Mesenchymal stem cell (in vitro differentiated cells and primary cell): ENCODE measurements around the gene PLXNB3. TPM values are rescaled to one million over a fixed set of nuclear protein-coding genes. Genes with fewer than 3 reads are reported as not detected.

Experiments used
- DNase-seq: peaks from one replicate; pipeline ENCODE4 v3.0.0-alpha.2; 2013
- H2AFZ ChIP-seq: one replicate; pipeline ENCODE4 v1.6.1; 2013; ENCODE audit warnings: low read depth, mild to moderate bottlenecking, control low read depth, inconsistent platforms, low read length, moderate library complexity
- H2AK5ac ChIP-seq: 2 replicates; pipeline ENCODE4 v1.6.1; 2013; ENCODE audit warnings: low read length, moderate library complexity, mild to moderate bottlenecking, inconsistent platforms; ENCODE audit not compliant: severe bottlenecking
- H2BK120ac ChIP-seq: one replicate; pipeline ENCODE4 v1.6.1; 2013; ENCODE audit warnings: low read depth, mild to moderate bottlenecking, inconsistent platforms, low read length, moderate library complexity
- H2BK12ac ChIP-seq, 2 experiments: one replicate each; pipeline ENCODE4 v1.6.1; 2013; ENCODE audit warnings: inconsistent platforms in 2 of 2, low read length in 2 of 2, mild to moderate bottlenecking in 2 of 2, moderate library complexity in 2 of 2, control low read depth in 1 of 2
- H2BK15ac ChIP-seq: one replicate; pipeline ENCODE4 v1.6.1; 2013; ENCODE audit warnings: mild to moderate bottlenecking, low read depth, inconsistent platforms; ENCODE audit not compliant: poor library complexity, severe bottlenecking
- H2BK5ac ChIP-seq: 2 replicates; pipeline ENCODE4 v1.6.1; 2013; ENCODE audit warnings: low read depth, mild to moderate bottlenecking, low read length, control low read depth, inconsistent platforms; ENCODE audit not compliant: poor library complexity, severe bottlenecking
- H3K14ac ChIP-seq, 2 experiments: one replicate each; pipeline ENCODE4 v1.6.1; 2013; ENCODE audit warnings: inconsistent platforms in 2 of 2, low read length in 2 of 2, control low read depth in 1 of 2, mild to moderate bottlenecking in 1 of 2, moderate library complexity in 1 of 2
- H3K18ac ChIP-seq, 2 experiments: one replicate each; pipeline ENCODE4 v1.6.1; 2013; ENCODE audit warnings: inconsistent platforms in 2 of 2, low read length in 2 of 2, control low read depth in 1 of 2, low read depth in 1 of 2, mild to moderate bottlenecking in 1 of 2
- H3K23ac ChIP-seq, 2 experiments: one replicate each; pipeline ENCODE4 v1.6.1; 2013; ENCODE audit warnings: inconsistent platforms in 2 of 2, low read length in 2 of 2, mild to moderate bottlenecking in 2 of 2, moderate library complexity in 2 of 2, control low read depth in 1 of 2
- H3K27ac ChIP-seq: 2 replicates; pipeline ENCODE4 v1.5.1; 2013; ENCODE audit warnings: mild to moderate bottlenecking, moderate library complexity, low read length, control low read depth, inconsistent platforms; ENCODE audit not compliant: poor library complexity, severe bottlenecking
- H3K27me3 ChIP-seq, 2 experiments: 2 replicates each; pipeline versions ENCODE4 v1.6.1 to v1.7.0; 2013; ENCODE audit warnings: low read length in 2 of 2, mild to moderate bottlenecking in 2 of 2, moderate library complexity in 2 of 2, control low read depth in 1 of 2, inconsistent platforms in 1 of 2; ENCODE audit not compliant: control insufficient read depth in 1 of 2, insufficient read depth in 1 of 2
- H3K36me3 ChIP-seq, 2 experiments: 2 replicates each; pipeline versions ENCODE4 v1.6.1 to v1.7.0; 2013; ENCODE audit warnings: low read length in 2 of 2, control low read depth in 1 of 2, inconsistent platforms in 1 of 2, low read depth in 1 of 2, mild to moderate bottlenecking in 1 of 2; ENCODE audit not compliant: insufficient read depth in 2 of 2, control insufficient read depth in 1 of 2
- H3K4ac ChIP-seq, 2 experiments: one replicate each; pipeline ENCODE4 v1.6.1; 2013; ENCODE audit warnings: inconsistent platforms in 2 of 2, low read length in 2 of 2, mild to moderate bottlenecking in 2 of 2, moderate library complexity in 2 of 2, control low read depth in 1 of 2, low read depth in 1 of 2
- H3K4me1 ChIP-seq: 2 replicates; pipeline ENCODE4 v1.6.1; 2013; ENCODE audit warnings: low read depth, low read length, control low read depth; ENCODE audit not compliant: control insufficient read depth, insufficient read depth
- H3K4me2 ChIP-seq: 2 replicates; pipeline ENCODE4 v1.6.1; 2013; ENCODE audit warnings: low read length, mild to moderate bottlenecking, inconsistent platforms; ENCODE audit not compliant: poor library complexity, severe bottlenecking
- H3K4me3 ChIP-seq, 2 experiments: 2 replicates each; pipeline versions ENCODE4 v1.5.1 to v1.7.0; 2013; ENCODE audit warnings: low read length in 2 of 2, mild to moderate bottlenecking in 2 of 2, control low read depth in 1 of 2, low read depth in 1 of 2; ENCODE audit not compliant: insufficient read depth in 1 of 2
- H3K79me1 ChIP-seq: replicated peaks from 2 replicates; pipeline ENCODE4 v1.6.1; 2013; ENCODE audit warnings: mild to moderate bottlenecking, control low read depth, low read length, inconsistent platforms; ENCODE audit not compliant: poor library complexity, severe bottlenecking
- H3K9ac ChIP-seq: 2 replicates; pipeline ENCODE4 v1.7.0; 2013; ENCODE audit warnings: mild to moderate bottlenecking, low read length, moderate library complexity
- H3K9me3 ChIP-seq: 2 replicates; pipeline ENCODE4 v1.7.0; 2013; ENCODE audit warnings: mild to moderate bottlenecking, low read length; ENCODE audit not compliant: control insufficient read depth
- H4K8ac ChIP-seq: one replicate; pipeline ENCODE4 v1.6.1; 2013; ENCODE audit warnings: inconsistent platforms, mild to moderate bottlenecking, low read length, moderate library complexity
- H4K91ac ChIP-seq: one replicate; pipeline ENCODE4 v1.6.1; 2013; ENCODE audit warnings: mild to moderate bottlenecking, low read length, inconsistent platforms
- WGBS: methylation state at CpG from one replicate; pipeline ENCODE4 v1.1.7; 2013; ENCODE audit warnings: mixed read lengths; 5-methylcytosine and 5-hydroxymethylcytosine counted together
- polyA plus RNA-seq, 2 experiments: library from polyadenylated mRNA; stranded (reverse); fragments of 200-250 nt; gene quantifications; one replicate each; pipeline ENCODE4 v1.2.3, GENCODE V29; 2013

The PLXNB3 gene
- 8.0 TPM for polyA plus RNA-seq (2013, experiment 1 of 2)
- polyA plus RNA-seq (2013, experiment 2 of 2), result 8.5 TPM

- WGBS, result 20% methylated on average over 16 of the region's 26 CpGs
- Histone ChIP-seq H3K27ac (no peak within 1 kb of the TSS), H2BK120ac (peak within 1 kb of the TSS; percentile 79), H3K9me3 (no peaks in the 10 kb centered on the region), H2BK5ac (no peak within 1 kb of the TSS), H3K23ac (peak within 1 kb of the TSS in 1 of 2 experiments; percentile 9), H3K14ac (peak within 1 kb of the TSS in 1 of 2 experiments; percentile 96), H3K18ac (peak within 1 kb of the TSS; percentile 29 to 96), H3K79me1 (peaks cover 9% of the 10 kb centered on the region), H4K8ac (peak within 1 kb of the TSS; percentile 72), H3K4me2 (peak within 1 kb of the TSS; percentile 58), H3K4ac (peak within 1 kb of the TSS; percentile 81 to 97), H3K36me3 (peaks cover 2 to 24% of the 10 kb centered on the region in 2 experiments), H2AFZ (no peak within 1 kb of the TSS), H3K4me1 (peaks cover 29% of the 10 kb centered on the region), H3K4me3 (peak within 1 kb of the TSS; percentile 53 to 78), H2AK5ac (peak within 1 kb of the TSS; percentile 48), H3K27me3 (peaks cover 0 to 2% of the 10 kb centered on the region in 2 experiments), H3K9ac (peak within 1 kb of the TSS; percentile 84), H4K91ac (peak within 1 kb of the TSS; percentile 97), H2BK12ac (peak within 1 kb of the TSS in 1 of 2 experiments; percentile 63), H2BK15ac (peak within 1 kb of the TSS; percentile 89)
- peak; percentile 62 for DNase-seq
These were observed at the start of gene PLXNB3 for GRCh38 chrX:153763989-153764755. Gene PLXNB3, plus strand, starts transcription at chrX:153764249. Its CDS starts 1,287 bp downstream, at chrX:153765536.

GRCh38 chrX:153714256-153714655 lies 49.8 kb upstream of the PLXNB3 start:
- Histone ChIP-seq H4K91ac (no peak overlapping the region), H2AK5ac (no peak overlapping the region), H2BK12ac (no peak overlapping the region), H3K36me3 (peaks cover 59% of the 10 kb centered on the region in 2 experiments), H3K27ac (no peak overlapping the region), H3K4me3 (no peak overlapping the region), H3K9me3 (no peaks in the 10 kb centered on the region), H3K4me2 (no peak overlapping the region), H3K18ac (no peak overlapping the region), H2BK15ac (no peak overlapping the region), H3K4ac (no peak overlapping the region), H4K8ac (no peak overlapping the region), H3K4me1 (peaks cover 6% of the 10 kb centered on the region), H3K79me1 (peaks cover 14% of the 10 kb centered on the region), H3K23ac (no peak overlapping the region), H2BK5ac (no peak overlapping the region), H2AFZ (no peak overlapping the region), H3K14ac (no peak overlapping the region), H3K9ac (no peak overlapping the region), H3K27me3 (peaks cover 0 to 5% of the 10 kb centered on the region in 2 experiments), H2BK120ac (no peak overlapping the region)
- no peak for DNase-seq
- 75% methylated on average over 3 of the region's 3 CpGs for WGBS

- Histone ChIP-seq H2BK15ac (no peak overlapping the region), H4K8ac (no peak overlapping the region), H3K9me3 (no peaks in the 10 kb centered on the region), H2AFZ (no peak overlapping the region), H2AK5ac (no peak overlapping the region), H3K27ac (no peak overlapping the region), H3K18ac (no peak overlapping the region), H3K4me3 (no peak overlapping the region), H4K91ac (no peak overlapping the region), H3K4me1 (peaks cover 2% of the 10 kb centered on the region), H2BK12ac (no peak overlapping the region), H3K23ac (no peak overlapping the region), H3K27me3 (peaks cover 0 to 6% of the 10 kb centered on the region in 2 experiments), H3K4me2 (no peak overlapping the region), H3K36me3 (peaks cover 53 to 64% of the 10 kb centered on the region in 2 experiments), H3K14ac (no peak overlapping the region), H2BK120ac (no peak overlapping the region), H3K79me1 (peaks cover 9% of the 10 kb centered on the region), H2BK5ac (no peak overlapping the region), H3K9ac (no peak overlapping the region), H3K4ac (no peak overlapping the region)
- no peak for DNase-seq
- WGBS, result 97% methylated on average over 6 of the region's 9 CpGs
These were observed 46.6 kb upstream of the PLXNB3 start for GRCh38 chrX:153717445-153717844.

- Histone ChIP-seq H4K91ac (no peak overlapping the region), H4K8ac (no peak overlapping the region), H2BK120ac (no peak overlapping the region), H3K4me1 (peaks cover 4% of the 10 kb centered on the region), H3K4me2 (no peak overlapping the region), H3K79me1 (peaks cover 7% of the 10 kb centered on the region), H3K9ac (no peak overlapping the region), H3K4me3 (no peak overlapping the region), H2BK5ac (no peak overlapping the region), H3K4ac (no peak overlapping the region), H3K14ac (no peak overlapping the region), H3K27ac (no peak overlapping the region), H3K36me3 (peaks cover 48 to 54% of the 10 kb centered on the region in 2 experiments), H3K23ac (no peak overlapping the region), H2AFZ (no peak overlapping the region), H2AK5ac (no peak overlapping the region), H3K9me3 (no peaks in the 10 kb centered on the region), H2BK15ac (no peak overlapping the region), H3K27me3 (peaks cover 0 to 6% of the 10 kb centered on the region in 2 experiments), H2BK12ac (no peak overlapping the region), H3K18ac (no peak overlapping the region)
- 100% methylated on average over 2 of the region's 2 CpGs for WGBS
- DNase-seq, result no peak
These were observed 44.8 kb upstream of the PLXNB3 start for GRCh38 chrX:153719238-153719637.
